SKM-1 treated with dmso at 0.1 percent for 144 hours (cell line): ENCODE measurements around the gene ABCA1.
"Not testable (repeated sequence)": the region's sequence is repeated elsewhere in the genome, so short reads cannot be mapped to it uniquely, and the experiment has no call there.

Experiments
- DNase-seq: peaks from one replicate; lab custom pipeline; 2025; ENCODE audit not compliant: unreplicated experiment; lab: John Stamatoyannopoulos, UW

ABCA1 gene

DNA sequence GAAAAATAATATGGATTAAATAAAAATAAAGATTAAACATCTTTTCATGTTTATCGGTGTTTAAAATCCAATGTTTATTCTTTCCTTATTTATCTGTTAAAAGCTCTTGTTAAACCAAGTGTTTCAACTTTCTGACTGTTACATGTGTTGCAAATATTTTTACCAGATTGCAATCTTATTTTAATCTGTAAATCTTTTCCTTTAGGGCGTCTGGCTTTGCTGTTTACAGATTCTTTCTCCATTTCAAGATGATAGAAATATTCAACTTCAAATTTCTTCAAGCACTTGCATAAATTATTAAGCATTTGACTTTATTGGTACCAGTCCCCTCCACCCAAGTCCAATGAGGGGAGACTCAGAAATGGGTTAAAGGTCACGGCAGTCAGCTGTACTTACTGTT lies 16.9 kb upstream of the ABCA1 start:
- no peak for DNase-seq

DNA sequence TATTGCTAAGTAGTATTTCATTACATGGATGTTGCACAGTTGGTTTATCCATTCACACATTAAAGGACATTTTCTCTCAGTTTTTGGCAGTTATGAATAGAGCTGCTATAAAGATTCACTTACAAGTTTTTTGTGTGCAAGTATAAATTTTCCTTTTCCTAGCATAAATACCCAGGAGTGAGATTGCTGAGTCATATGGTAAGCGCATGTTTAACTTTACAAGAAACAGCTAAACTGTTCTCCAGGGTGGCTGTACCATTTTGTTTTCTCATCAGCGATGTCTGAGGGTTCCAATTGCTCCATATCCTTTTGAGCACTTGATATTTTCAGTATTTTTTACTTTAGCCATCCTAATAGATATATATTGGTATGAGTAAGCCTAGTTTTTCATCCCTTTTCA lies 16.4 kb upstream of the ABCA1 start:
- DNase-seq, result no peak

DNA sequence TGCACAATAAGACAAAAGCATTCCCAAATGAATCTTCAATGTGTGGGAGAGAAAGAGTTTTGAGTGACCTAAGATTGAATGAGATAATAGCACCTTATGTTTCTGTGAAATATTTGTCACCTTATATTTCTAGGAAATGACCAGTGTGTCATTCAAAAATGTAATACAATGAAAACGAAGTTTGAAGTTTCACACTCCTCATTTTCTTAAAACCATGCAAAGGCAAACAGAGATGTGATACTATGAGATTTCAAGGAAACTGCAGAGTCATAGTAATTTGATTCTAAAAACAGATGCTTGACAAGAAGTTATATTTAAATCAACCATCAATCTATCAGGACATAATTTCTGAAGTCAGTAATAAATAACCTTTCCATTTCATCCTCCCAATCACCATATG lies 13.6 kb upstream of the ABCA1 start:
- no peak for DNase-seq

DNA sequence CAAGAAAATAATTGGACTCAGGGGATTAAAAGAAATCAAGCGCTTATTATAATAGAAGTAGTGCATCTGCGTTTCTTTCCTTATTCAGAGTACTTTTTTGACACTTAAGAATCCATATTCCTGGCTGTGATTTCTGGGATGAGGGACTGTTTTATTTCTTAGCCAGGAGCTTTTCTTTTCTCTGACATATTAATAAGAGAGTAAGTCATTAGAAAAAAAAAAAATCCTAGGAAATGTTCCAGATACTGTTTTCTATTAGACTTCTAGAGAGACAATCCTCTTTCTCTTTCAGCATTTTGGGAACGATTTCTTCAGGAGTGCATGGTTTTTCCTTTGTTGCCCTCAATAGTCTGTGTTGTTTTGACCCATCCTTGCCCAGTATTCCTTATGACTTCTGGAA lies 8.3 kb upstream of the ABCA1 start:
- DNase-seq, result no peak

DNA sequence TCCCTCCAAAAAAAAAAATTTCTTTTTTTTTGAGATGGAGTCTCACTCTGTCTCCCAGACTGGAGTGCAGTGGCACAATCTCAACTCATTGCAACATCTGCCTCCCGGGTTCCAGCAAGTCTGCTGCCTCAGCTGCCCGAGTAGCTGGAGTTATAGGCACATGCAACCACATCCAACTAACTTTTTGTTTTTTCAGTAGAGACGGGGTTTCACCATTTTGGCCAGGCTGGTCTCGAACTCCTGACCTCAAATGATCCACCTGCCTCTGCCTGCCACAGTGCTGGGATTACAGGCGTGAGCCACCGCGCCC lies 7.5 kb upstream of the ABCA1 start:
- DNase-seq, result not testable (repeated sequence)

DNA sequence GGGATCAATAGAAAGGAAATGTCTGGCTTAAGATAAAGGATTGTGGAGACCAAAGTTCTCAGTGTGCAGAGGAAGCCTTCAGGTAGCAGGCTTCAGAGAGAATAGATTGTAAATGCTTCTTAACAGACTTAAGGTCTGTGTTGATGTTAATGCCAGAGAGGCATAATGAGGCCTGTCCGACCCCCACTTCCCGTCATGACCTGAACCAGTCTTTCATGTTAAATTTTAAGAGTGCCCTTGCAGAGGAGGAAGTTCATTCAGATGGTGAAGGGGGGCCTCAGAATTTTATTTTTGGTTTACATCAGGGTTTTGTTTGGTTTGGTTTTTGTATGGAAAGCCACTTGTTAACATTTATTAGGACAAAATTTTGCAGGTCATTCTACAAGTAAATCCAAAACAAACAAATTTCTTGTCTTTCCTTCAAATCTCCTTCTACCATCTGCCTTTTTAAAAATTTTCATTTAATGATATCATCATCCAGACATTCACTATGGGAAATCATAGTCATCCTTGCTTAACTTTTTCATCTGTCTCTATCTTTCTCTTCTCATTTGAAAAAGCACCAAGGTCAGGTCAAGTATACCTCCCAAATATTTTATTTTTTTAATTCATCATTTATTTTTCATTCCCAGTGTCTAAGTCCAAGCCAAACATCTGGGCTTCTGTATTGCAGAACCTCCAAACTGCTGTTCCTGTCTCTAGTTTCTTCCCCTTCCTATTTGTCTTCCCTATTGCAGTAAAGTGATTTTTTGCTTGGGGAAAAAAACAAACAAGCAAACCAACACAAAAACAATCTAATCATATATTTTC lies 6.9 kb upstream of the ABCA1 start:
- DNase-seq, result no peak

DNA sequence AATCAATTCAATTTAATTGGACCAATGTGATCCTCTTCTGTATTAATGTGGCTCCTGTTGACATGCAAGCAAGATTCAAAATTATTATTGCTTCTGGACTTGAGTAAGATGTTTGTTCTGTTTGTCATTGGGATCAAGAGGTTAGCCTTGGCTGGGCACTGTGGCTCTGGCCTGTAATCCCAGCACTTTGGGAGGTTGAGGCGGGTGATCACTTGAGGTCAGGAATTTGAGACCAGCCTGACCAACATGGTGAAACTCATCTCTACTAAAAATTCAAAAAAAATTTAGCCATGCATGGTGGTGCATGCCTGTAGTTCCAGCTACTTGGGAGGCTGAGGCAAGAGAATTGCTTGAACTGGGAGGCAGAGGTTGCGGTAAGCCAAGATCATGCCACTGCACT lies 5.1 kb upstream of the ABCA1 start:
- DNase-seq, result not testable (repeated sequence)

DNA sequence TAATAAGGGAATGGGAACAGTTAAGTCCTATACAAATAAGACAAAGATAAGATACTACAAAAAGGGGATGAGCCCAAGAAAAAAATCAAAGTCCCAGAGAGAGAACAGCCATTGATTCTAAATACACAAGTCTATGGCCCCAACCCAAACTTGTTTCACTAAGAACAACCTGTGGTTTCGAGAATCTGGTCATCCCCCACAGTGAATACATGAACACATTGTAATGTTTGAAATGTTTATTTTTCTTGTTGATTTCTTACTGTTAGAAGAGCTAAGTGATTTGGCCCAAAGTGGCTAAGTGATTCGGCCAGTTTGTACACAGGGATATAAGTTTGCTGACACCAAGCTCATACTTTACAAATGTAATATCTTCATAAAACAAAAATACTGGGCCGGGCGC lies 3.3 kb upstream of the ABCA1 start:
- no peak for DNase-seq

DNA sequence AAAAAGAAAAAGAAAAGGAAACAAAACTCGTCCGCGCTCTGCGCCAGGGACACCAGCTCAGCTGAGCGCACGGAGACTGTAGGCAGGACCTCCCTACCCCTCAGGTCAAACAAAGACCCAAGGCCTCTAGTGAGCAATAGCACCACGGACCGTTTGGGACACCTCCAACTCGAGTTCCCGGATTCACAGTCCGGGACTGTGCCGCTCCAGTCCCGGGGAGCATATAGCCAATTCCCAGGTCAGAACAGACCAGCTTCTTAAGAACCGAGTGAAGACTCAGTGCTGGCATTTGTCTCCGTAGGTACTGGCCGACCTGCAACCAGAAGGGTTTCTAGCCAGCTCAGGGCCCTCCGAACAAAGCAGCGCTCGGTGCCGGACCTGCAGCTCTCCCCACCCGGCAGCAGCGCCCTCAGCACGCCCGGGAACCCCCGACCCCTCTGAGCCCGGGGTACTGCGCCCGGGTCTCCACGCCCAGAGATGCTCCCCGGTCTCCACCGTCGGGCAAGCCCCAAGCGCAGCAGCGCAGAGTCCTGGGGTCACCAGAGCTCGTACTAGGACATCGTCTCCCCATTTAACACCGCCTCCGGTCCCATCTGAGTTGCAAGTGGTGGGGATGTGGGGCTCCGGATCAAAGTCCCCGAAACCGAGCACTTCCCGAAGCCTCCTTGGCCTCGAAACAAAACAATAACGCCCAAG lies 591 bp downstream of the ABCA1 start:
- no peak for DNase-seq

DNA sequence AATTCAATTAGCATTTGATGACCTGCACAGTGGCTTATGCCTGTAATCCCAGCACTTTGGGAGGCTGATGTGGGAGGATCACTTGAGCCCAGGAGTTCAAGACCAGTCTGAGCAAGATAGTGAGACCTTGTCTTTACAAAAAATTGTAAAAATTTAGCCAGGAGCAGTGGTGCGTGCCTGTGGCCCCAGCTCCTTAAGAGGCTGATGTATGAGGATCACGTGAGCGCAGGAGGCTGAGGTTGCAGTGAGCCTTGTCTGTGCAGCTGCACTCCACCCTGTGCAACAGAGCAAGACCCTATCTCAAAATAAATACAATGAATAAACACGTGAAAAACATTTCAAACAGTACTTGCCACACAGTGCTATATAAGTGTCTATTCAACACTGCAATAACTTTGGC lies 4.2 kb downstream of the ABCA1 start:
- no peak for DNase-seq

DNA sequence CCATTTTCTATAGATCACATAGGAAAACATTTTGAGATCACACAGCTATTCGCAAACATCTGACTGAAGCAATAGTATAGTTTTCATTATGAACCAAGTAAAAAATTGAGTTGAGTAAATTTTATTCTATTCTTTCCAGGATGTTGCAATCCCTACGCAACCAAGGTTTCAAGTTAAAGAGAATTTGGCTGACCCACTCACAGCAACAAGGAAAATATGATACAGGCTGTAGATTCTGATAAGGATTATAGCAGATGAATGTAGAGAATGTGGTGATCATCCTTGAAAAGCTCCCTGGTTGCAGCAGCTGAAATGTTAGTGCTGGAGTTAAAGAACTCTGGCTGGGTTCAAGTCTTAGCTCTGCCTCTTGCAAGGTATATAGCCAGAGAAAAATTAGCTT lies 4.7 kb downstream of the ABCA1 start:
- DNase-seq, result no peak

DNA sequence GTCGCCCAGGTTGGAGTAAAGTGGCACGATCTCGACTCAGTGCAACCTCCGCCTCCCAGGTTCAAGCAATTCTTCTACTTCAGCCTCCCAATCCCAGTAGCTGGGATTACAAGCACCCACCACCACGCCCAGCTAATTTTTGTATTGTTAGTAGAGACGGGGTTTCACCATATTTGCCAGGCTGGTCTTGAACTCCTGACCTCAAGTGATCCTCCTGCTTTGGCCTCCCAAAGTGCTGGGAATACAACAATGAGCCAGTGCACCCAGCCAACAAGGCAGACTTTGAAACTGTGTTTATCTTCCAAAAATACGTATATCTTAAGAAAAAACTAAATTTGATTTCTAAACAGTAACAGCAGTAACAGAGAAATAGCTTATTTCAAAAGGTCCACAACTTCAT lies 5.2 kb downstream of the ABCA1 start:
- DNase-seq, result not testable (repeated sequence)

DNA sequence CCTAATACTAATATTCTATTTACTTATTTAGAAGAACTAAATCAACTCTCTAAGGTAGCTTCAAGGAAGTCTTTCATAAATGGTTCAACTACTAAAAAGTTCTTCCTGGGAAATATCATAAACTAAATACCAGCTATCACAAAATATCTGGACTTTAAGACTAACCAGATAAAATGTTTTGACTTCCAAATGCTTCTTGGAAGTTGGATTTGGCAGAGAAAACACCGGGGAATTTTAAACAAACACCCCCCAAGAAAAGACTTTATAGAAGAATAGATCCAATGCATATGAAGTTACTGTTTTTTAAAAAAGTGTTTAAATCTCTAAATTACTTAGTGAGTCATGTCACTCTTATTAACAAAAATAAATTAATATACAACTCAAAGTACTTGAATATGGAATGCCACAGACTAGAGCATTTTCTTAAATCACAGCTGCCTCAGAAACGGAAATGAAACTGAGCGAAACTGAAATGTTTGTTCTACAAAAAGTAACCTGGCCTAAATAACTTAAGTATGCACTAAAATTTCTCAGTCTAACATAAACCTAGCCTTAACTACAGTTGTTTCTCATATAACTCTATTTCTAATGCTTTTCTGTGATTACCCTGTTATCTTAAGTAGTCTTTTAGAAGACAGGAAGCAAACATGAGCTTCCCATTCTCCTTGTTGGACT lies 6.8 kb downstream of the ABCA1 start:
- no peak for DNase-seq

DNA sequence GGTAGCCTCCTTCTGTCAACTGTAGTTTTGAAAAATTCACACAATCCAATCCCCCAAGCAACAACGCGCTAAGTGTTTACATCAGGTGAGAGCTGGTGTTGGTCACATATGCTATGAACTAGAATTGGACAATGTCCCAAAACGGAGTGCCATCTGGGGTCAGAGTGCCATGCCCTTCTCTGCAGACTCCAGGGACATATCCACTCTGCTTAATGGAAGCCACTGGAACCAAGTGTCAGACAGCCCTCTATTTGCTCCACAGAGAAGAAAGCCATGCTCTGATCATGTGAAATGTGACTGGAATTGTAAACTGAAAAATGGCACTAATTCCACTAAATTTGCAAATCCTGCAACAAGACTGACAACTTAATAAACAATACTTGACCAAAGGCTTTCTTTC lies 12.2 kb downstream of the ABCA1 start:
- DNase-seq, result no peak

DNA sequence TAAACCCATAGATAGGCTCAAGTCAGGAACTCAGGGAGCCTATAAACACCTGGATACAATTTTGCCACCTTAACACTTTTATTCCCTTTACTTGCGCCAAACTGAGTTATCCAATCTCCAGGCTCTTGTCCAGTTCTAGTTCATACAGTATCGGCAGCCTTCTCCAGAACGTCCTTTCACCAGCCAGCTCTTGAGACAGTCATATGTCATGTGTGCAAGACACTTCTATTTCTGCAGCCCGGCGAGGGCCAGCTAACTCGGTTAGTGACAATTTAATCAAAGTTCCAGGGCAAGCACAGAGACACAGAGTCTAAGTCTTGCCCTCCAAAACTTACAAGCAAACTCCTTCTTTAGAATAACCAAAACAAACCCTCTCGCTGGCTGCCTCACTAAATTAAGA lies 12.9 kb downstream of the ABCA1 start:
- DNase-seq, result no peak

DNA sequence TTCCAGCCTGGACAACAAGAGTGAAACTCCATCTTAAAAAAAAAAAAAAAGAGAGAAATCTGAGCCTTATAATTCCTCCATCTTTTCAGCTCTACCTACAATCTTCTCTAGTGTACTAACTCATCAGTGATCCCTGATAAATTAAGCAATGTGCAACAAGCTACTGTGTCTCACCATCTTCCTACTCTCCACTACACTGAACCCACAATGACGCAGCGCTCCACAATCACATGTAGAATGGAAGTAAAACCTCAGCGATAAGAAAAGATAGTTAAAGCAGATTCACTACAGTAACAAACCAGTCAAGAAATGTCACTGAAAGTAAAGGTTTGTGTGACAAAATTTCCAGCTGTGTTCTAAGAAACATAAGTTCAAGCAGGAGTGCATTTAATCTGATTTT lies 13.5 kb downstream of the ABCA1 start:
- no peak for DNase-seq

DNA sequence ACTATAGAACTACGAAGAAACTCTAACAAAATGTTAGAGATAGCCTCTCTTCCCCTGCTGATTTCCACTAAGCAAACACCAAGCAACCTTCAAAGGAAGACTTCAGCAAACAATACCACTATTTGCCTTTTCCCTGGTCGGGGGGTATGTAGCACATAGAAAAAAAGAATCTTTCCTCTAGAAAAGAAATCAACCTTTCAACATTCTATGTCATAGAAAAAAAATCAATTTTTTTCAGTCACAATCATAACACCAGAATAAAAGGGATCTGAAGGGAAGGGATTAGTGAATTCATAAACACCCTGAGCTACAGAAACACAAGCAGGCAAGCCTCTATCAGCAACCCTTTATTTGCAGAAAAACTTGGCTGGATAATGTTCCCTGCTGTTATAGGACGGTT lies 15.3 kb downstream of the ABCA1 start:
- no peak for DNase-seq

DNA sequence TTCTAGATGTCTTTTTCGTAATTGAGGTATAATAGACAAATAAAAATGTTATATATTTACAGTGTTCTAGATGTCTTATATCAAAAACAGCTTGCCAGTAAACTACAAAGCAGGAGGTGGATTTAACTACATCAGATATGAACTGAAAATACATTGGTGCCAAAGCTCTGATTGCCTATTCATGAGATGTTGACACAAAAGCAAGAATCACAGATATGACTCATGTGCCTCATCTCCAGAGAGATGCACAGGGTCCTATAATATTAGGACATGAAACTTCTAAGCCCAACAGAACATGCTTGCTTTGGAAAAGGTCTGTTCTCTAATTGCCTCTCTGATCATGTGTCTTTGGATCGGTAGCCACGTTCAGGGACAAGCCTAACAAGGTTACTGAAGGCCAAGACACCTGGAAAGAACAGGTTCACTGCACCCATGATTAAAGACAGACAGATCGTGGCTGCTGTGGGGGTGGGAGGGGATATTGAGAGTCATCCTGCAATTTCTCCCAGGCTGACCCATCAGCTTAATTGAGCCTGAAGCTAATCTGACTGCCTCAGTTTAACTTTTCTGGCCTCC lies 16.8 kb downstream of the ABCA1 start:
- DNase-seq, result no peak

DNA sequence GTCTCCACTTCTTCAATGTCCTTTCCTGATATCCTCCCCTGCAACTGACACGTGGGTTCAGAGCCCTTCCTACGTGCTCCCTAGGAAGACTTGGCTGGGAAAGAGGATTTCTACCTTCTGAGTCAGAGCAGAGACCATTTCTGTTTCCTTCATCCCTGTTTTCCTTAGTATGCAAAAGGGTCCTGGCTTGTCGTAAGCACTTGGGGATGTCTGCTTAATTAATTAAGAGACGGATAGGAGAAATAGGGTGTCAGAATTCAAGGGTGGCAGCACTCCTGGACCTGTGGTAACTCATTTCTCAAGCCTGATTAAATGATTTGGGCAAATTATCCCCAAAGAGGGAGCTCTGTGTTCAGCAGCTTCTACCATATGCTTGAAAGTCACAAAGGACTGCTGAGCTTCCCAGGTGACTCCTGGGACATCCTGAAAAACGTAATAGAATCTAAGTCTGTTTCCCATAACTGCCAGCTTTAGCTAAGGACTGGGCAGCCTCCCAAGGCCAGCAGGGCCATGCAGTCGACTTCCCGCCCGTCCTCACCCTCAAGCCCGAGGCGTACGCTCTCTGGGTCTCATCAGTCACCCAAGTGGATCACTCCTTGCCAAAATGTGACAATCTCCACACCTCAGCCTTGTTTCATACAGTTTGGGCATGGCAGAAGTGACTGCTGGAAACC lies 20.5 kb downstream of the ABCA1 start:
- no peak for DNase-seq

DNA sequence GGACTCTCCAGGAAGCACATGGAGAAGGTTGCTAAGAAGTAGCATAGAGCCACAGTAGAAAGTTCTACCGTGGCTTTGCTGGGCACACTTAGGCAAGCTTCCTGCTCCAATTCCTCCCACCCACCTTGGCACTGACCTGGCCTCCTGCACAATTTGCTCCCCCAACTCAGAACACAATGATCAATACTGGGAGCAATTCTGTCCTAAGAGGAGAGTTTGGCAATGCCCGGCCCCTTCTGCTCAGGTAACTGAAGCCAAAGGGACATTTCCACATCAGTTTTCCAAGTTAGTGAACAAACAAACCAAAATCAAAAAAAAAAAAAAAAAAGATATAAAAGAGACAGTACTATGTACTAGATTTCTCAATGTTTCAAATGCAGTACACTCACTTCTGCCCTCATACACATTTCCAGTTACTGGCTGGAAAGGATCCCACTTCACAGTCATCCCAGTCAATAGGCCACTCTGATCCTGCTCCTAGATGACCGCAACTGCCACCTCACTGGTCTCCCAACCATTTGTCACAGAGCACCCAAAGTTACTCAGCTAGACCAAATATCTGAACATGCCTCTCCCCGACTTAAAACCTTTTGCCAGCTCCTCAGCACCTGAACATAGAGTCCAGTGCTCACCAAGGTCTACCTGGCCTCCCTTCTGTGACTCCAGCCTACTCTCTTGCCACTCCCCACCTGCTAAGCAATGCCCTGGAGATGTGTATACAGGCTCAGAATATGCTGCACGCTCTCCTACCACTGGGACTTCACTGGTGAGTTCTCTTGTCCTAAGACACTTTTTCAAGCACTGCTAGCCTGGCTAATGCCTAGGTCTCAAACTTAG lies 21.3 kb downstream of the ABCA1 start:
- DNase-seq, result no peak

DNA sequence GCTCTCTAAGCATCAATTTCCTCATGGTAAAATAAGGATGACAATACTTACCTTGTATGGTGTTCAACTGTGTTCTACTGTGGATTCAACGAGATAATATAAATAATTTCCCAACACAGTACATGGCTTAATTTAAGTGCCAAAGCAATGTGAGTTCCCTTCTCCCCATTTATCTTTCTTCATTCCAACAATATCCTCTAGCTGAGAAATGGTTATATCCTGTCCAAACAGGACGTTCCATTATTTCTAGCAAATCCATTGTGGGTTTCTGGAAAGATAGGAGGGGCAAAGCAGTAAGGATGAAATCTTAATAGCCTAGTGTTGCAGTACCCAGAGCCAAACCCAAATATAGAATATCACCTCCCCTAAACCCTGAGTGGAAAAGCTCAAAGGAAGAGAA lies 22.0 kb downstream of the ABCA1 start:
- DNase-seq, result no peak
